H1 (cell line): ENCODE results near the gene MTF2. TPM values are rescaled to one million over a fixed set of nuclear protein-coding genes. Genes with fewer than 3 reads are reported as not detected.

Source experiments
- CTCF ChIA-PET: fragments of 300-600 bp; sonication (Branson Sonifier 250); formaldehyde crosslinking; loops from one replicate; lab custom pipeline; 2021; ENCODE audit not compliant: partially characterized antibody; lab: Charles Lee
- POLR2A ChIA-PET: fragments of 300-600 bp; sonication (Branson Sonifier 250); formaldehyde crosslinking; loops from one replicate; lab custom pipeline; 2021; ENCODE audit warnings: inconsistent platforms; ENCODE audit not compliant: partially characterized antibody; lab: Charles Lee
- DNase-seq, 2 experiments: peaks; one replicate each; pipeline versions ENCODE4 v3.0.0 to v3.0.0-alpha.2; 2010 to 2022; ENCODE audit warnings: low spot score in 2 of 2, low read depth in 1 of 2, mixed read lengths in 1 of 2
- FAIRE-seq: peaks from 2 replicates; lab custom pipeline; 2011; peaks lifted over from hg19 to GRCh38; lab: Jason Lieb, UNC
- H2AFZ ChIP-seq: 2 replicates; pipeline ENCODE4 v1.8.1; 2012; ENCODE audit warnings: low read length, inconsistent platforms
- H2AK5ac ChIP-seq: 2 replicates; pipeline ENCODE4 v1.6.1; 2013; ENCODE audit warnings: low read depth, low read length
- H2BK120ac ChIP-seq: replicated peaks from 2 replicates; pipeline ENCODE3; 2013; ENCODE audit warnings: low read depth, low read length, inconsistent platforms
- H2BK12ac ChIP-seq: 2 replicates; pipeline ENCODE4 v1.6.1; 2013; ENCODE audit warnings: low read depth, low read length
- H2BK15ac ChIP-seq: 2 replicates; pipeline ENCODE4 v1.6.1; 2013; ENCODE audit warnings: low read length
- H2BK20ac ChIP-seq: 2 replicates; pipeline ENCODE4 v1.6.1; 2013; ENCODE audit warnings: low read length
- H2BK5ac ChIP-seq: 2 replicates; pipeline ENCODE4 v1.6.1; 2013; ENCODE audit warnings: low read depth, low read length
- H3K14ac ChIP-seq: 2 replicates; pipeline ENCODE4 v1.6.1; 2013; ENCODE audit warnings: inconsistent platforms; ENCODE audit not compliant: insufficient read length
- H3K18ac ChIP-seq: 2 replicates; pipeline ENCODE4 v1.6.1; 2013; ENCODE audit warnings: low read length; ENCODE audit errors: extremely low read depth
- H3K23ac ChIP-seq: 2 replicates; pipeline ENCODE4 v1.6.1; 2013; ENCODE audit warnings: inconsistent platforms; ENCODE audit not compliant: insufficient read length
- H3K23me2 ChIP-seq: 2 replicates; pipeline ENCODE4 v1.6.1; 2013; ENCODE audit warnings: low read depth, low read length
- H3K27ac ChIP-seq: 2 replicates; pipeline ENCODE4 v1.6.1; 2011; ENCODE audit warnings: low read depth, low read length, inconsistent platforms
- H3K27me3 ChIP-seq, 4 experiments: replicated peaks in 1 of 4; 1 replicate in 1 of 4; 2 replicates in 3 of 4; pipeline versions ENCODE4 v1.6.1 to v1.8.1; 2011 to 2013; ENCODE audit warnings: low read length in 3 of 4, mild to moderate bottlenecking in 3 of 4, inconsistent platforms in 2 of 4, mixed read lengths in 2 of 4, moderate library complexity in 1 of 4; ENCODE audit not compliant: control insufficient read depth in 3 of 4, insufficient read depth in 3 of 4; ENCODE audit errors: extremely low read depth in 1 of 4
- H3K36me3 ChIP-seq, 4 experiments: 2 replicates each; pipeline versions ENCODE4 v1.6.1 to v1.8.1; 2011 to 2013; ENCODE audit warnings: mild to moderate bottlenecking in 4 of 4, low read length in 3 of 4, moderate library complexity in 2 of 4, control low read depth in 1 of 4, inconsistent platforms in 1 of 4; ENCODE audit not compliant: insufficient read depth in 4 of 4, control insufficient read depth in 2 of 4
- H3K4ac ChIP-seq: replicated peaks from 2 replicates; pipeline ENCODE3; 2013; ENCODE audit warnings: low read length, low read depth, mixed read lengths, inconsistent platforms; ENCODE audit not compliant: insufficient read length
- H3K4me1 ChIP-seq, 4 experiments: replicated peaks in 1 of 4; 1 replicate in 1 of 4; 2 replicates in 3 of 4; pipeline versions ENCODE4 v1.6.1 to v1.8.1; 2011 to 2013; ENCODE audit warnings: low read length in 3 of 4, inconsistent platforms in 2 of 4, mixed read lengths in 1 of 4; ENCODE audit not compliant: insufficient read depth in 4 of 4, control insufficient read depth in 3 of 4
- H3K4me2 ChIP-seq, 2 experiments: 2 replicates each; pipeline versions ENCODE4 v1.6.1 to v1.8.1; 2011 to 2013; ENCODE audit warnings: low read depth in 2 of 2, low read length in 2 of 2, control low read depth in 1 of 2, inconsistent platforms in 1 of 2, mild to moderate bottlenecking in 1 of 2; ENCODE audit not compliant: insufficient read depth in 1 of 2
- H3K4me3 ChIP-seq, 4 experiments: fragments of 200-600, 300-600 bp in 1 of 4; sonication (generic), shearing (Covaris generic), sonication (Bioruptor Twin) in 1 of 4; 2 replicates each; pipeline versions ENCODE4 v1.5.1 to v1.8.1; 2011 to 2016; ENCODE audit warnings: low read length in 4 of 4, low read depth in 3 of 4, control low read depth in 2 of 4, inconsistent platforms in 2 of 4, mild to moderate bottlenecking in 2 of 4, mixed read lengths in 1 of 4, moderate library complexity in 1 of 4; ENCODE audit not compliant: insufficient read depth in 2 of 4; ENCODE audit errors: extremely low read depth in 1 of 4
- H3K56ac ChIP-seq: replicated peaks from 2 replicates; pipeline ENCODE3; 2013; ENCODE audit warnings: low read depth, mild to moderate bottlenecking, mixed read lengths, low read length, inconsistent platforms; ENCODE audit not compliant: insufficient read length
- H3K79me1 ChIP-seq: 2 replicates; pipeline ENCODE4 v1.6.1; 2013; ENCODE audit warnings: low read depth, low read length, control low read depth
- H3K79me2 ChIP-seq, 2 experiments: 2 replicates each; pipeline versions ENCODE4 v1.6.1 to v1.8.1; 2012 to 2013; ENCODE audit warnings: low read length in 2 of 2, mild to moderate bottlenecking in 2 of 2, inconsistent platforms in 1 of 2; ENCODE audit not compliant: insufficient read depth in 2 of 2, control insufficient read depth in 1 of 2
- H3K9ac ChIP-seq, 4 experiments: replicated peaks in 1 of 4; 1 replicate in 1 of 4; 2 replicates in 3 of 4; pipeline versions ENCODE4 v1.6.1 to v1.8.1; 2011 to 2013; ENCODE audit warnings: low read depth in 3 of 4, low read length in 3 of 4, control low read depth in 2 of 4, mild to moderate bottlenecking in 2 of 4, moderate library complexity in 2 of 4, inconsistent platforms in 1 of 4; ENCODE audit errors: extremely low read depth in 1 of 4
- H3K9me3 ChIP-seq, 2 experiments: 2 replicates each; pipeline versions ENCODE4 v1.6.1 to v1.8.1; 2012 to 2013; ENCODE audit warnings: mild to moderate bottlenecking in 2 of 2, moderate library complexity in 2 of 2, control low read depth in 1 of 2, inconsistent platforms in 1 of 2, low read depth in 1 of 2, low read length in 1 of 2, mixed read lengths in 1 of 2; ENCODE audit not compliant: insufficient read depth in 2 of 2
- H4K20me1 ChIP-seq, 2 experiments: replicated peaks in 1 of 2; 2 replicates each; pipeline versions ENCODE3 to v1.8.1; 2011 to 2013; ENCODE audit warnings: inconsistent platforms in 2 of 2, low read length in 2 of 2, mild to moderate bottlenecking in 1 of 2; ENCODE audit not compliant: insufficient read depth in 2 of 2, control insufficient read depth in 1 of 2
- H4K5ac ChIP-seq: 2 replicates; pipeline ENCODE4 v1.6.1; 2013; ENCODE audit warnings: low read length, low read depth, mixed read lengths, inconsistent platforms; ENCODE audit not compliant: insufficient read length
- H4K8ac ChIP-seq: 2 replicates; pipeline ENCODE4 v1.8.0; 2013; ENCODE audit warnings: mild to moderate bottlenecking, moderate library complexity, low read length, inconsistent platforms; ENCODE audit not compliant: insufficient read depth; ENCODE audit errors: extremely low read depth
- H4K91ac ChIP-seq: replicated peaks from 2 replicates; pipeline ENCODE3; 2013; ENCODE audit warnings: low read length, mixed read lengths, inconsistent platforms; ENCODE audit not compliant: insufficient read length
- KDM4A ChIP-seq: IDR thresholded peaks from one replicate; pipeline ENCODE4 v1.7.1; 2012; ENCODE audit warnings: low read depth, mild to moderate bottlenecking, moderate library complexity, low read length, inconsistent platforms; ENCODE audit not compliant: severe bottlenecking
- NRF1 ChIP-seq: IDR thresholded peaks from 2 replicates; pipeline ENCODE4 v1.6.1; 2011; ENCODE audit warnings: mild to moderate bottlenecking, low read depth, low read length, improper control_type of control experiment
- POU5F1 ChIP-seq: IDR thresholded peaks from 2 replicates; pipeline ENCODE4 v1.6.1; 2011; ENCODE audit warnings: low read depth, mild to moderate bottlenecking, low read length, moderate library complexity
- SRF ChIP-seq: IDR thresholded peaks from 2 replicates; pipeline ENCODE4 v1.6.1; 2011; ENCODE audit warnings: mild to moderate bottlenecking, low read depth, low read length, moderate library complexity
- WGBS, 2 experiments: shearing (Covaris generic) in 1 of 2; methylation state at CpG; one replicate each; pipeline versions ENCODE4 v1.1.6 to v1.1.7; 2013 to 2015; ENCODE audit warnings: low lambda C conversion rate in 2 of 2, mixed read lengths in 2 of 2, inconsistent platforms in 1 of 2, low coverage in 1 of 2, missing lambda C conversion rate in 1 of 2; ENCODE audit not compliant: insufficient replicate concordance in 2 of 2, insufficient coverage in 1 of 2, insufficient read length in 1 of 2; ENCODE audit errors: extremely low coverage in 1 of 2, missing lambda C conversion rate in 1 of 2; 5-methylcytosine and 5-hydroxymethylcytosine counted together
- polyA plus RNA-seq, 7 experiments: library from polyadenylated mRNA; depleted of rRNA in 3 of 7; stranded (reverse) in 5 of 7; unstranded in 2 of 7; fragments of >200 nt in 5 of 7; fragments of 200-250 nt in 2 of 7; gene quantifications; 1 replicate in 5 of 7; 2 replicates in 1 of 7; 4 replicates in 1 of 7; pipeline versions ENCODE4 v1.2.1 to v1.2.3, GENCODE V29; 2011 to 2013; ENCODE audit warnings: missing spikeins in 2 of 7, mixed read lengths in 2 of 7
- total RNA-seq: library from RNA; stranded (reverse); fragmentation: NEBNext Ultra II Directional; extraction: Animal tissue kit (Norgen Biotek cat#: 25700); gene quantifications from 2 replicates; pipeline ENCODE4 v1.2.1, GENCODE V29; 2021
- TF ChIP-seq, protein P1 (sequence below): IDR thresholded peaks from 2 replicates; pipeline ENCODE4 v1.6.1; 2012; ENCODE audit warnings: inconsistent platforms

The MTF2 gene
- total and polyA plus RNA-seq, 2 of the 8 experiments (the other 6 are each of a cell fraction or from before 2014, with no cell fraction given) = 72.1 to 102 TPM

DNA sequence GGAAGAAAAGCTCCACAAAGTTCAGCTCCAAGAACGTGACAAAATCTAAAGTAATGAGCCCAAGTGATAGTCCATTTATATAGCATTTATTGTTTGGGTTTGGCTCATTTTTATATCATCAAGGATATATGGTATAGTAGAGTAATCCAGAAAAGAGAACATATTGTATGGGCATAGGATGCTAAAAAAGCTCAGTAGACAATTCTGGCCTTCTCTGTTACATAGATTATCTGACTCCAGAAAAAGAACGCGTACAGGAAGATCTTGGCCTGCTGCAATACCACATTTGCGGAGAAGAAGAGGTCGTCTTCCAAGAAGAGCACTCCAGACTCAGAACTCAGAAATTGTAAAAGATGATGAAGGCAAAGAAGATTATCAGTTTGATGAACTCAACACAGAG lies 57.4 kb downstream of the MTF2 start:
- H2BK5ac ChIP-seq = no peak overlapping the region
- H3K4ac ChIP-seq = no peak overlapping the region
- no peak overlapping the region for H2BK120ac ChIP-seq
- H3K18ac ChIP-seq = no peak overlapping the region
- TF ChIP-seq, protein P1, sequence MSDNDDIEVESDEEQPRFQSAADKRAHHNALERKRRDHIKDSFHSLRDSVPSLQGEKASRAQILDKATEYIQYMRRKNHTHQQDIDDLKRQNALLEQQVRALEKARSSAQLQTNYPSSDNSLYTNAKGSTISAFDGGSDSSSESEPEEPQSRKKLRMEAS = no peak
- TF ChIP-seq NRF1 (no peak), KDM4A (no peak), POU5F1 (no peak), SRF (no peak)
- H3K79me1 ChIP-seq = no peaks in the 10 kb centered on the region; the same call in 1 of the 2 replicates
- no peak overlapping the region for H4K5ac ChIP-seq
- H3K56ac ChIP-seq = no peak overlapping the region
- H3K4me1 ChIP-seq = no peaks in the 10 kb centered on the region
- H3K36me3 ChIP-seq = peaks cover 13 to 92% (median 40%) of the 10 kb centered on the region in 4 experiments
- no peak overlapping the region for H2BK15ac ChIP-seq
- DNase-seq (no peak), FAIRE-seq (no peak)
- no peak overlapping the region for H2BK12ac ChIP-seq
- H2AK5ac ChIP-seq = no peak overlapping the region
- H3K23ac ChIP-seq = no peak overlapping the region
- H3K23me2 ChIP-seq = no peaks in the 10 kb centered on the region; the same call in 1 of the 2 replicates
- no peak overlapping the region for H2BK20ac ChIP-seq
- H3K27me3 ChIP-seq = no peaks in the 10 kb centered on the region
- H3K4me2 ChIP-seq = no peak overlapping the region
- peaks cover 1% of the 10 kb centered on the region in 2 experiments for H4K20me1 ChIP-seq
- no peak overlapping the region for H4K91ac ChIP-seq
- no peak overlapping the region for H4K8ac ChIP-seq
- 88% methylated on average over 5 of the region's 5 CpGs; no CpG with 5 or more reads in 1 of the 2 experiments for WGBS, 2 experiments
- H2AFZ ChIP-seq = no peak overlapping the region
- ChIA-PET CTCF (interaction anchor here (1.3 kb wide), 1 partner anchor 142 kb away, joined by 4 read pairs; no protein-coding TSS in a partner anchor), POLR2A (interaction anchor here (1.1 to 1.6 kb wide), 3 partner anchors 9 to 47 kb away, joined by 3 to 4 read pairs (median 3); no protein-coding TSS in a partner anchor)
- no peak overlapping the region for H3K14ac ChIP-seq
- no peak overlapping the region for H3K9ac ChIP-seq
- H3K4me3 ChIP-seq = no peak overlapping the region
- H3K9me3 ChIP-seq = no peaks in the 10 kb centered on the region
- H3K27ac ChIP-seq = no peak overlapping the region
- H3K79me2 ChIP-seq = peaks cover 0 to 4% of the 10 kb centered on the region in 2 experiments; a peak in 2 of 4 replicates
